ENCODE results near the gene SIL1.
"Not testable (repeated sequence)": the region's sequence is repeated elsewhere in the genome, so short reads cannot be mapped to it uniquely, and the experiment has no call there.

SIL1 gene

GRCh38 chr5:139199321-139199720, 1.2 kb upstream of the SIL1 start:
- DNase-seq, result peak in 2 of 4 experiments; percentile 54 to 56

DNA sequence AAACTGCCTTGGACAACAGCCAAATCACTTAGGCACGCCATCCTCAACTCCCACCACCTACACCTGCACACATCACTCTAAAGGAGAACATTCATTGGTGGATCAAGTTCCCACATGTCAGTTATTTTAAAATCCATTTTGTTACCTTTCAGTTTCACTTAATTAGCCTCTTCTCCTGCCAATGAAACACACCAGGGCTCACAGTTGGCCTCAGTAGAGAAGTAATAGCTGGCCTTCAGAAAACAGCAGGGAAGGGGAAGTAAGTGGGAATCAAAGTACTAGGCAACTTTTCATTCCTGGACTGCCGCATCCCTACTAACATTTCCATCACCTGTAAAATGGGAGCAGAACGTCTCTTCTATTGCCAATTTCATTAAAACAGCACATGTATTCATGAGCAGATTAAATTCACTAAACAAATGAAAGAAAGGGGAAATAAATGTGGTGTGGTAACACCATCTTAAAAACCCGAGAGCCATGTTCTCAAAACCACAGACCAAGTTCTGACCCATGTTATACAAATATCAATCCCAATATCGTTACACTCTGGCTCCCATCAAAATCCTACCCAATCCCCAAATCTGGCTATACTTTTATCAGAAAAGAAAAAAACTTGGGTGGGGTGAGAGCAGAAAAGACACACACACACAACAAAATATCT, 1.7 kb downstream of the SIL1 start:
- peak; percentile 24 to 59 (median 48) for DNase-seq

DNA sequence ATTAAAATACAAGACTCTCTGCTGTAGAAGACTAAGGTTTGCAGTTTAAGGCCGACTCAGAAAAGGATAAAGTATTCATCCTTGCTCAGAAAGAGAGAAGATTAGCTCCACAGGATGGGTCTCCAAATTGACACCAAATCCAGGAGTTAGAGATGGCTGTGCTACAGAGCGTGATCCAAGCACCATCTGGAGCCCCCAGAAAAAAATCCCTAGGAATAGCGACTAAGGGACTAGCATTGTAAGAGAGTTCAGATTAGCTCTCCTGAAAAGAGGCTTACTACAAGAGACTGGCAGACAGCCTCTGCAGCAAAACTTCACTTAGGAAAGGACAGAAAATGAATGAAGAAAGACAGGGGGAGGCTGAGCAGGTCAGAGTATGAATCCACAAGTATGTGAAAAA, 3.7 kb downstream of the SIL1 start:
- no peak for DNase-seq

- peak in 1 of 4 experiments; percentile 28 for DNase-seq
Observed at GRCh38 chr5:139193928-139194327, 4.2 kb downstream of the SIL1 start.

DNA sequence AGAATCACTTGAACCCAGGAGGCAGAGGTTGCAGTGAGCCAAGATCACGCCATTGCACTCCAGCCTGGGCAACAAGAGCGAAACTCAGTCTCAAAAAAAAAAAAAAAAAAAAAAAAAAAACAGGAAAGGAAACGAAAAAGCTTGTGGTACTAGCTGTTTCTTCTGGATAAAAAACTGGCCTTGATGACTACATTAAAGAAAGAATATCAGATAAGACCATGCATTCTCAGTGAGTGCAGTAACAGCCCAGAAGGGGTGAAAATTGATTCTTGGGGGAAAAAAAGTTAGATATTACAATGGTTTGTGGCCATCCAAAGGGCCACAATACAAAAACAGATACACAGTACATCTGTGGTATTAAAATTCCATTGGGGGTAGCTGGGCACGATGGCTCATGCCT, 5.3 kb downstream of the SIL1 start:
- not testable (repeated sequence) for DNase-seq

GRCh38 chr5:139191954-139192353, 6.2 kb downstream of the SIL1 start:
- DNase-seq, result not testable (repeated sequence)

DNA sequence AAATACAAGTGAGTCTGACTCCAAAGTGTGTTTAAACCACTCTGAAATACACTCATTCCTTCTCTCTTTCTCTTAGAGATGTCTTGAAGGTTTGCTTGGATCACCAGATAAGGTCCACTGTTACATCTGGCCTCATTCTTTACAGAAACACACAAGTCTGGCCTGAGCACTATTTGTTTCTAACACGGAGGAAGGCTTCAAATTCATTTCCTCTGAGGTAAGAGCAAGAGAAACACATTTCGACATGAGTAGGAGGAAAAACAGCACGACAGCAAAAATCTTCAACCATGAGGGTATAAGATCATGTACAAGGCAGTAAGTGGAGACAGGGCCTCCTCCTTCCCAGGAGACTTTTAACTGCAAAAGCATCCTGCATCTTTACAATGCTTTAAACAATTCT, 8.0 kb downstream of the SIL1 start:
- peak; percentile 55 to 77 (median 66) for DNase-seq

- no peak for DNase-seq
Observed at GRCh38 chr5:139188558-139189270, 9.5 kb downstream of the SIL1 start.

- no peak for DNase-seq
Observed at GRCh38 chr5:139186752-139187326, 11.3 kb downstream of the SIL1 start.

- no peak for DNase-seq
Observed at GRCh38 chr5:139186261-139186660, 11.9 kb downstream of the SIL1 start.

- DNase-seq, result no peak
Observed at GRCh38 chr5:139185589-139185988, 12.6 kb downstream of the SIL1 start.

DNA sequence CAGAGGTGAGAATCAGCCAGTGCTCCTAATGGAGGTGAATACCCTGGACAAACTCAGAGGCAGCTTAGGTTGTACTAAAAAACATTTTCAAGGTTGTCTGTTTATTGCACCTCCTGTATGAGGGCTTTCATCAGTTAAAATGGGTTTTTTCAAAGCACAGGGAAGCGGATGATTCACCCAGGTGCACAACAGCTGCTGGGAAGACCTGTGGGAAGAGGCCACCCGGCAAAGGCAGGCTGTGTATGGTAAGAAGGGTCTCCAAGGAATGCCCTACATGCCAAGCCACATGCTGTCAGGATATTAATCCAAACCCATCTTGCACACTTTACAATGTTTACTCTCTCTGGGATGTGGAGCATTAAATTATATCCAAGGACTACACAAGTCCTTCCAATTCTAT, 14.7 kb downstream of the SIL1 start:
- DNase-seq, result no peak

- DNase-seq, result peak in 3 of 4 experiments; percentile 19 to 36 (median 32)
Observed at GRCh38 chr5:139182528-139183296, 15.5 kb downstream of the SIL1 start.

GRCh38 chr5:139181835-139182452, 16.2 kb downstream of the SIL1 start:
- DNase-seq, result peak in 3 of 4 experiments; percentile 47 to 56 (median 49)

DNA sequence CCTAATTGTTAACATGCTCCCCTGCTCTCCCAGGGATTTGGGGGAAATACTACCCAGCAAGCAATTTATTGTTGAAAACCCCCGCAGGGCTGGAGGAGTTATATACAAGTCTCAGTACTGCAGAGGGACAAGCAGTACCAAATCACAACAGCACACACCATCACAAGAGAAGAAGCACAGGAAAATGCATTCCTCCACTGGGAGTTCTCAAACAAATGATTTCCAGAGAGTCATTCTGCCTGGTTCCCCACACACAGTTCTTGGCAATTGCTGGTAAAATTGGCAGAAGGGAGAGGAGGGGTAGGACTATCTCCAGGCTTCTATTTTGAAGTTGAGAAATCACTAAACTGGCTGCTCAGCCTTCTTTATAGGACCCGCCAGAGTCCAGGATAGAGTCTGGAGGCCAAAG, 16.8 kb downstream of the SIL1 start:
- no peak for DNase-seq

DNA sequence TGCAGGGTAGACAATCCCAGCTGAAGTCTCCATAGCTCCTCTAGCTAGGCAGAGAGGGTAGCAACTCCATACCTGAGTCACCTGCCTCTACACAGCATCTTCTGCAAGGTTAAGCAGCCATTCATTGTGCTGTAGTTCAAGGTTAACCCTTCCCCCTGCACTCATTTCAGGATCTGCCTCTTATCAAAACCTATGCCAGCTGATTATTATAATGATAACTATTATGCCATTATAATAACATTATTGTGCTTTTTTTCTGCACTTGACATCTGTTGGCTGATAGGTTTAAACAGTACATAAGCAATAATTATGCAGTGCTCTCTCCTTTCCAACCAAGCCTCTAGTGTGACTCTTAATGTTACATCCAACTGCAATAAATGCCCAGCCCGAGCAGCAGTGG, 17.3 kb downstream of the SIL1 start:
- no peak for DNase-seq

DNA sequence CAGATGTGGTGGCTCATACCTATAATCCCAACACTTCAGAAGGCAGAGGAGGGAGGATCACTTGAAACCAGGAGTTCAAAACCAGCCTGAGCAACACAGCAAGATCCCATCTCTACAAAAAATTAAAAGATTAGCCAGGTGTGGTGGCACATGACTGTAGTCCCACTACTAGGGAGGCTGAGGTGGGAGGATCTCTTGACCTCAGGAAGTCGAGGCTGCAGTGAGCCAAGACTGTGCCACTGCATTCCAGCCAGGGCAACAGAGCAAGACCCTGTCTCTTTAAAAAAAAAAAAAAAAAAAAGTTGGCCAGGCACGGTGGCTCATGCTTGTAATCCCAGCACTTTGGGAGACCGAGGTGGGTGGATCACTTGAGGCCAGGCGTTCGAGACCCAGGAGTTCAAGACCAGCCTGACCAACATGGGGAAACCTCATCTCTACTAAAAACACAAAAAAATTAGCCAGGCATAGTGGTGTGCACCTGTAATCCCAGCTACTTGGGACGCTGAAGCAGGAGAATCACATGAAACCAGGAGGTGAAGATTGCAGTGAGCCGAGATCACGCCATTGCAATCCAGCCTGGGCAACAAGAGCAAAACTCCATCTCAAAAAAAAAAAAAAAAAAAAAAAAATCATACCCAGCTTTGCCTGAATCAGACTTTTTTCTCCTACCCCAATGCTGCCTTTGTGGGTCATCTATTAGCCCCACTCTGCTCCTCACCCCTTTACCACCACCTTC, 18.2 kb downstream of the SIL1 start:
- not testable (repeated sequence) for DNase-seq

GRCh38 chr5:139178935-139179334, 19.2 kb downstream of the SIL1 start:
- DNase-seq, result no peak

- no peak for DNase-seq
Observed at GRCh38 chr5:139178589-139178917, 19.6 kb downstream of the SIL1 start.

GRCh38 chr5:139177809-139178588, 20.2 kb downstream of the SIL1 start:
- peak; percentile 80 to 90 (median 88) for DNase-seq

DNA sequence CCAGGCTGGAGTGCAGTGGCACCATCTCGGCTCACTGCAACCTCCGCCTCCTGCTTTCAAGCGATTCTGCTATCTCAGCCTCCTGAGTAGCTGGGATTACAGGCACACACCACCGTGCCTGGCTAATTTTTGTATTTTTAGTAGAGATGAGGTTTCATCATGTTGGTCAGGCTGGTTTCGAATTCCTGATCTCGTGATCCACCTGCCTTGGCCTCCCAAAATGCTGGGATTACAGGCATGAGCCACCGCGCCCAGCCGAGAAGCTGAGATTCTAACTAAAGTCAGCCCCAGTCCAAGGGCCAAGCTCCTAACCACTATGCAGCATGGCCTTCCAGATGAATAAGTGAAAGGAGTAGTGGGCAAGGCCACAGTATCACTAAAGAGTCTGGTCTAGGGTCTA, 20.9 kb downstream of the SIL1 start:
- not testable (repeated sequence) for DNase-seq

Measured in suppressor macrophage (primary cell).